Skeletal muscle cell (primary cell): ENCODE data around the gene ENPP6.
A peak's percentile ranks its signal among the peaks of the same experiment; 100 is the strongest.

Experiments used
- DNase-seq: peaks from one replicate; pipeline ENCODE4 v3.0.0-alpha.2; 2010; ENCODE audit warnings: low read depth
- H3K4me3 ChIP-seq: 2 replicates; pipeline ENCODE4 v1.5.1; 2011; ENCODE audit warnings: low read depth, mild to moderate bottlenecking, control low read depth, low read length, moderate library complexity

The ENPP6 gene

DNA sequence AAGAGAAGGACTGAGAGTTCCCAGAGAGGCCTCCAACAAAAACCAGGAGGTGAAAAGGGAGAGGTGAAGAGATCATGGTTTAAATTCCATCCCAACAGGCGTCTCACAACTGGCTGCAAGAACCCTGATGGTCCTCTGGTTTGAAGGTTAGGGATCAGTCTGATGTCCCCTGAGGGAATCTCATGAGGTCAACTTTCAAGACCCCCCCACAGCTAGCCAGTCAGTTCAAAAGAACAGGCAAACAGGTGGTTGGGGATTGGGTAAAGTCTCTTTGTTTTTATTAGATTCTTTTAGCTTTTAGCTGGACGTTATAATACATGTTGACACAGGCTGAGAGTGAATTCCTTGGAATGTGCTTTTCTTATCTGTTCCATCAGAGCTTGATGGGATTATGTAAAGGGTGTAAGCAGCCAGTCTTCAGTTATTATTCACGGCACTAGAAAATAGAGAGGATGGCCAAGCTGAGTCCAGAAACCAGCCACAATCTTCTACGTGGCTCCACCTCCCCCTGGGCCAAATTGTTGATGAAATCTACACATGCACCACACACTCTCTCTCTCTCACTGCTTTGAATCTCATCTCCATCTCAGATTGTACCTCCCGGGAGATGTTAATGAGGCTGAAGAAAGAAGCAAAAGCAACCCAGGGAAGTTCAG is 20.8 kb downstream of the ENPP6 start:
- H3K4me3 ChIP-seq: no peak overlapping the region
- DNase-seq: no peak

GRCh38 chr4:184193556-184194525 is 23.8 kb downstream of the ENPP6 start:
- no peak overlapping the region for H3K4me3 ChIP-seq
- DNase-seq: no peak

- DNase-seq: no peak
Observed at GRCh38 chr4:184192933-184193332, 24.7 kb downstream of the ENPP6 start.

DNA sequence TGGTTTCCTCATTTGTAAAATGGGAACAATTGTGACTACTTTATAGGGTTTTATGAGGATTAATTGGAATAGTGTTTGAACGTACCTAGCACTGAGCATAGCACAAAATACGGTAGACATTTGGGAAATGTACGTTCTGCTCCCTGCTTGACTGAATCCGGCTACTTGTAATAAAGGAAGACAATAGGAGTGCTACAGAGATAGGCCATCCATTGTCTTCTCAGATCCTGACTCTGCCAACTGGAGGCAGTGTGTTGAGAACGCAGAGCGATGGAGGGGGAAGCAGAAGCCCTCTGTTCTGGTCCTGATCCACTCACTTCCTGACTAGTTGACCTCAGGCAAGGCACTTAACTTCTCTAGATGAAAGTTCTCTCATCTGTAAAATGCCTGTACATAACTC is 26.4 kb downstream of the ENPP6 start:
- no peak for DNase-seq
- H3K4me3 ChIP-seq: no peak overlapping the region

More at GRCh38 chr4:184192933-184193332, 24.7 kb downstream of the ENPP6 start:
- H3K4me3 ChIP-seq: no peak overlapping the region

DNA sequence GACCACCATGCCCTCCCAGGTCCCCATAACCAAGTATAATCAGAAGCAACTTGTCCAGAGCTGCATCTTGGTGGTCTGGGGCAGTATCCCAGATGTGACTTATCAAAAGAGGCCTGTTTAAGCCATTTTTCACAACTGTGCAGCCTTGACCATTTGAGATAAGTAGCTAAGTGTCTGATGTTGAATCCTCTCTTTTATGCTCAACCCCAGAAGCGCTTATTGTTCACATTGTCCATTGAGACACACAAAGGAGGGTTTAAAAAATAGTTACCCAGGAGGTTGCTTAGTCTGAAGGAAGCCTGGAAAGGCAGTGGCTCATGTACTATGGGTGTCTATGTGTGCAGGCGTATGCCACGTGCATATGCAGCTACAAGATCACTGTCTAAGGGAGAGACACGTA is 27.0 kb downstream of the ENPP6 start:
- DNase-seq: no peak
- H3K4me3 ChIP-seq: no peak overlapping the region

DNA sequence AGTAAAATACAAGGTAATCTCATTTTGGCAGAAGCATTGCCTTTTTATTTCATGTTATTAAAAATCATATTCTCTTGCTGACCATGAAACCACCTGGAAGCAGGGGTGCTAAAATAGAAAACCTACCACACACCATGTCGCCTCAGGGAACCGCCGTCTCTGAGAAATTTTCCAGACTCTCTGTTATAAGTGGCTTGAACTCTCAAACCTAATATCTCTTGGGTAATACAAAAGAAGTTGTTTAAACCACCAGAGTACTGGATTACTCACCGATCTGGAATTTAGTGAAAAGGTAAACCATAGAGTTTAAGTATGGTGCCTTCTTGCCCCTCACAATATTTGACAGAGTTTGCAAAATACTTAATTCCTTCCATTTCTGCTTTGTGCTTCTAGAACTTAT is 27.7 kb downstream of the ENPP6 start:
- no peak for DNase-seq
- H3K4me3 ChIP-seq: no peak overlapping the region

GRCh38 chr4:184188443-184189400 is 29.0 kb downstream of the ENPP6 start:
- no peak for DNase-seq
- H3K4me3 ChIP-seq: no peak overlapping the region

- DNase-seq: no peak
Observed at GRCh38 chr4:184177271-184177670, 40.4 kb downstream of the ENPP6 start.

GRCh38 chr4:184174571-184175488 is 42.8 kb downstream of the ENPP6 start:
- no peak for DNase-seq
- no peak overlapping the region for H3K4me3 ChIP-seq

More at GRCh38 chr4:184177271-184177670, 40.4 kb downstream of the ENPP6 start:
- no peak overlapping the region for H3K4me3 ChIP-seq

DNA sequence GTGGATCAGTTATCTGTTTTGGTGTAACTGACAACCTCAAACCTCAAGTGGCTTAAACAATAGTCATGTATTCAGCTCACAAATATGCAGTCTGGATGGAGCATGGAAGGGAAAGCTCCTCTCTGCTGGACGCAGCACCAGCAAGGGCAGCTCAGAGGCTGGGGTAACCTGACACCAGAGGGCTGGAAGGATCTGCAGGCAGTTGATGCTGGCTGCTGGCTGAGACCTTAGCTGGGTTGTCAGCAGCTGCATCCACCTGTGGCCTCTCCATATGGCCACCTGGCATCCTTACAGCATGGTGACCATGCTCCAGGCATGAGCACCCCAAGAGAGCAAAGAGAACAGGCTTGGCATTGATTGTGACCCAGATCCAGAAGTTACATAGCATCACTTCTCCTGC is 46.7 kb downstream of the ENPP6 start:
- no peak overlapping the region for H3K4me3 ChIP-seq
- DNase-seq: peak; percentile 30

DNA sequence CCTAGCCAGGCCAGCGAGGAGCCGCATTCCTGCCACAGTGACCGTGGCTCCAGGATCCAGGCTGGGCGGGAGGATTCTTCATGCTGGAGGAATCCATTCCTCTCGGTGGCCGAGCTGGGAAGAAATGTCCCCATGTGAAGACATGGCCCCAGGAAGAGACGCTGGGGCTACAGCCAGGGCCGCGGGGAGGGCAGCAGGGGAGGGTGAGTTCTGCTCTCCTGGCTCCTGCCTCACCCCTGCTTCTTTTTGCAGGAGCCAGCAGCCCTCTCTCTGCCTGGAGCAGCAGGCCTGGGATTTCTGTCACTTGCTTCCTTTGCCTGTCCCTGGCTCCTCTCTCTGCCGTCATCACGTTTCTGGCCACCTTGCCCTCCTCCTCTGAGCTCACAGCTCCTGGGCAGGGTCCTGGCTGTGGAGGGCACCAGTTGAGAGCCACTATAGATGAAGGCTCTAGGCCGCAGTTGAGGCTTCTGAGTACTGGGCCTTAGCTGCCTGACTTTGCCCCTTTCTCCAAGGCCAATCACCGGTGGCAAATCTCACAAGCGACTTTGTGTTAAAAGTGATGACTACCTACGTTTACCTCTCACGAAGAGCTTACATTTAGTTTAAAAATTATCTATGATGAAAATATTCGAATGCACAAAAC is 48.3 kb downstream of the ENPP6 start:
- no peak overlapping the region for H3K4me3 ChIP-seq
- DNase-seq: no peak

- no peak for DNase-seq
Observed at GRCh38 chr4:184168406-184169019, 49.2 kb downstream of the ENPP6 start.

DNA sequence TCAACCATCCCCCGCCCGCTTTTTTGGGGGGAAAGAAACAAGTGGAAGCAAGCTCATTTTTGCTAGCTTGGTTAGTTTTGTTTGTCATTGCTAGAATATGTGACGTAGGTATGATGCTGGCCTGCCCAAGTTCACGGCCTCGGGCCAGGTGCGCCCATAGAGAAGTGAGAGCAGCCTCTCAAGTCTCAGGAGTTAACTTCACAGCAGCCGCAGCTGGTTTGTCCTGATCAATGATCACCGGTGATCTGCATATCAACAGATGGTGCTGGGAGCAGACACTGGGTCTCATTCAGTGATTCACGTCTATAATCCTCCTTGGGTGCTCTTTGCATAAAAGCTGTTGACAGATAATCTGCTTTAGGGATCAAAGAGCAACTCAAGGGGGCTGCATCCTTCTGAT is 50.1 kb downstream of the ENPP6 start:
- no peak for DNase-seq
- H3K4me3 ChIP-seq: no peak overlapping the region

More at GRCh38 chr4:184168406-184169019, 49.2 kb downstream of the ENPP6 start:
- no peak overlapping the region for H3K4me3 ChIP-seq

GRCh38 chr4:184166736-184167135 is 50.9 kb downstream of the ENPP6 start:
- H3K4me3 ChIP-seq: no peak overlapping the region
- no peak for DNase-seq

- H3K4me3 ChIP-seq: no peak overlapping the region
- no peak for DNase-seq
Observed at GRCh38 chr4:184165291-184165690, 52.4 kb downstream of the ENPP6 start.

GRCh38 chr4:184163813-184164212 is 53.9 kb downstream of the ENPP6 start:
- H3K4me3 ChIP-seq: no peak overlapping the region
- no peak for DNase-seq

DNA sequence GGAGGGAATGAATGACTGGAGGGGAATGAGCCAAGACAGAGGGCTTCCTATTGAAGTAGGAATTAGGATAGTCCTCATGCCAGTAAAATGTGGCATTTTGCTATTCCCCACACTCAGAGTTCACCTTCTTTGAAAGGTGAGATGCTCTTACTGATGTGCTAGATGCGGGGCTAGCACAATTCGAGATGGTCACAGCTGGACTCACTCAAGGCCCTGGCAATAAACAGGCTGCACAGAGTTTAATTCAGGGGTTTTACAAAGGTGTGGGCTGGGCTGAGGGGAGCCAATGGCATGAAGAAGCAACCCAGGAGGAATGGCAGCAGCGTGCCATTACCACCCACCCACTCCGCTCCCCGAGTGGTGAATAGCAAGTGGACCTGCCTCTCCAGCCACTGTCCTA is 55.1 kb downstream of the ENPP6 start:
- no peak overlapping the region for H3K4me3 ChIP-seq
- DNase-seq: no peak

DNA sequence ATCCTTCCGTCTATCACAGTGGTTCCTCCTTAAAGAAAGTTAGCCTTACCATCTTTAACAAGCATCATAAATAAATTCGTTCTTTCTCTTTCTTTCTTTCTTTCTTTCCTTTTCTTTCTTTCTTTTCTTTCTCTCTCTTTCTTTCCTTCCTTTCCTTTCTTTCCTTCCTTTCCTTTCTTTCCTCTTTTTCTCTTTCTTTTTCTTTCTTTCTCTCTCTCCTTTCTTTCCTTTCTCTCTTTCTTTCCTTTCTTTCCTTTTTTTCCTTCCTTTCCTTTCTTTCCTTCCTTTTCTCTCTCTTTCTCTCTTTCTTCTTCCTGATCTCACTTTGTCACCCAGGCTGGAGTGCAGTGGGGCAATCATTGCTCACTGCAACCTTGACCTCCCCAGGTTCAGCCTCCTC is 60.4 kb downstream of the ENPP6 start:
- DNase-seq: no peak
- no peak overlapping the region for H3K4me3 ChIP-seq
